Fibroblast of upper back skin (primary cell): ENCODE measurements around the gene KCNT1.

Experiments
- DNase-seq: peaks from one replicate; pipeline ENCODE4 v3.0.0-alpha.2; 2013

The KCNT1 gene

DNA sequence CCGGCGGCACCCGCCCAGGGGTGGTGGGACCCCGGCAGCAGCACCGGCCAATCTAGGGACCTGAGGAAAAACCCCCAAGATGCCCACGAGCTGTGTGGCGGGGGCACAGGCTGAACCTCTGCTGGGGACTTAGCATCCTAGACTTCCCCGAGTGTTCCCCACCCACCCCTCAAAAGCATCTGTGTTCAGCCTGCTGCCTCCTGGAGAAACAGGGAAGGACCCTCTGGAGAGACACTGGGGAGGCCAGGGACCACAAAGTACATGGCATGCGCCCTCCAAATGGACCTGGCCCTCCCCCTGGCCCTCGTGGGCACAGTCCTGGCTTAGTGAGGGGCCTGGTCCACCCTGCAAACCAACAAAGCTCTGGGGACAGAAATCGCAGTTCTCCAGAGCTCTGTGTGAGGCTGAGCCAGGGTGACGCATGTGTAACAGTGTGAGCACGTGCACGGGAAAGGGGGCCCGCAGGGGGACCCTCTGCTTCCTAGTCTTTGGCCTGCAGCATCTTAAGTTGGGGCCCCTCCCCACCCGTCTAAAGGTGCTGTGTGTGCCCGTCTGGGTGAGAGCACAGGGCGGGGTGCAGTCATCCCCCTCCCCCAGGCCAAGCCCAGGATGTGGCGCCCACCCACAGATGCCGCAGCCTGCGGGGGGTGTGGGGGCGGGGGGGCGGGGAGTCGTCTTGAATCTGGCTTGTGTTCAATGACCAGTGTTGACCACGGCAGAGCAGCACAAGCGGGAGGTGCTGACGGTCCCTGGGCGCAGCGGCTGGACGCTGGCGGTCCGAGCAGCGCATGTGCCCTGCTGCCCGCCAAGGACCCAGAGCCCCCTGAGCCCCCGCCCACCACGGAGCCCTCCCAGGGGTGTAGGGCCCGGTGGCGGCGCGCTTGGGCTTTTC lies 672 bp upstream of the KCNT1 start:
- no peak for DNase-seq

DNA sequence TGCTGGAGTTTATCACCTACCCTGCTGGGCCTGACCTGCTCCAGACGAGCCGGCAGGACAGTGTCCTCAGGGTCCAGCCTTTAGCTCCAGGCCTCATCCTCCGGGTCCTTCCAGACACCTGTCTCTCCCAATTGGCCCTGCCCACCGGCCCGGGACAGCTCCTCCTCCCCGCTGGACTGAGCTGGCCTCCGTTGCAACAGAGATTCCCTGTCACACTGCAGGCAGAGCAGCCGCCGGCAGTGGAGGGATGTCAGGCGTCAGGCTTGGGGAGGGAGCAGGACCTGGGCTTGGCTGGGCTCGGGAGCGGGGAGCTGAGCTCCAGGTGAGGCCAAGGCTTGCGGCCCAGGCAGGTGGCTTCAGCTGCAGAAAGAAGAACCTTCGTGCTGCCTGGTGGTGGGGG lies 1.7 kb downstream of the KCNT1 start:
- DNase-seq = no peak

DNA sequence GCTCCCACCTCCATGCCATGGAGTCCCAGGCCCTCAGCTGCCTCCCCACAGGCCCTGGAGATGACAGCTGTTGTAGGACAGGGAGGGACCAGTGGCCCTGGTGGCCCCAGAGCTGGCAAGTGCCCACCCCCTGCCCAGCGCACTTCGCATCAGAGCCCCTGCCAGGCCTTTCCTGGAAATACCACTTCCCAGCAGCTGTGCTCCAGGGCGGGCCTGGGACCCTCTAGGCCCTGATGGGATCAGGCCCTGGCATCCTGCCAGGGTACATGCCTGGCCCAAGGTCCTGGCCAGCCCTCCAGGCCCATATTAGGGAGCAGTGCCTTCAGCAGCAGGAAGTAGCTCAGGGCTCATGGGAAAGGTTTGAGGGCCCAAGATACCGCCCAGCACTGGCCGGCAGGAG lies 2.5 kb downstream of the KCNT1 start:
- no peak for DNase-seq

DNA sequence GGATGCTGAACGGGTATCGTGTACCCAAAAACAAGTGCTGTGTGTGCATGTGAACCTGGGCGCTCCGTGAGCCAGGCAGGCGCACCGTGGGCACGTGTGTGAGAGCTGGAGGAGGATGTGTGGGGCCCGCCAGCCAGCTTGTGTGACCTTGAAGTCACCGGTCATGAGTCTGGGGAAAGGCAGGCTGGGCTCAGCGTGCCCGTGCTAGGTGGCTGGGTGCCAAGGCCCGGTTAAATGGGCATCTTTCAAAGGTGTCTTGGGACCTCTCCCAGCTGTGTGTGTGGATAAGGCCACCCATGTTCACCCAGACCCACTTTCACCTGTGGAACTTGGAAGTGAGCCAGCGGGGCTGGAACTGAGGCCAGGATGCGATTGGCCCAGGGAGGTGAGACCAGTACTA lies 3.4 kb downstream of the KCNT1 start:
- DNase-seq = no peak

DNA sequence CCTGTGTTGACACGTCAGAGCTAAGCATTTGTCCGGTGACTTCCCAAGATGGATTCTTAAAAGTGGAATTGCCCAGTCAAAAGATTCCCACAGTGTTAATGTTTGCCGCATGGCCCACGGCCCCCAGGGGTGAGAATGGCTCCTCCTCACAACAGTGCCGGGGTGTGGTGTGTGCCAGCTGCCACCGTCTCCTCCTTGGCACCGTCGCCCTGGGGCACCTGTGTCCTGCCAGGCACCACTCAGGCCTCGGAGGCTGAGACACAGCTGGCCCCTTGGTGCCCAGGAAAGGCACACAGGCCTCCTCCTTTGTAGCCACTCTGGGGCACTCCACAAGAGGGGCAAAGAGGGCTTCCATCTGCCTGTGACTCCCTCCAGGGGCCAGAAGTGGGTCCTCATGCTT lies 4.3 kb downstream of the KCNT1 start:
- DNase-seq = no peak

DNA sequence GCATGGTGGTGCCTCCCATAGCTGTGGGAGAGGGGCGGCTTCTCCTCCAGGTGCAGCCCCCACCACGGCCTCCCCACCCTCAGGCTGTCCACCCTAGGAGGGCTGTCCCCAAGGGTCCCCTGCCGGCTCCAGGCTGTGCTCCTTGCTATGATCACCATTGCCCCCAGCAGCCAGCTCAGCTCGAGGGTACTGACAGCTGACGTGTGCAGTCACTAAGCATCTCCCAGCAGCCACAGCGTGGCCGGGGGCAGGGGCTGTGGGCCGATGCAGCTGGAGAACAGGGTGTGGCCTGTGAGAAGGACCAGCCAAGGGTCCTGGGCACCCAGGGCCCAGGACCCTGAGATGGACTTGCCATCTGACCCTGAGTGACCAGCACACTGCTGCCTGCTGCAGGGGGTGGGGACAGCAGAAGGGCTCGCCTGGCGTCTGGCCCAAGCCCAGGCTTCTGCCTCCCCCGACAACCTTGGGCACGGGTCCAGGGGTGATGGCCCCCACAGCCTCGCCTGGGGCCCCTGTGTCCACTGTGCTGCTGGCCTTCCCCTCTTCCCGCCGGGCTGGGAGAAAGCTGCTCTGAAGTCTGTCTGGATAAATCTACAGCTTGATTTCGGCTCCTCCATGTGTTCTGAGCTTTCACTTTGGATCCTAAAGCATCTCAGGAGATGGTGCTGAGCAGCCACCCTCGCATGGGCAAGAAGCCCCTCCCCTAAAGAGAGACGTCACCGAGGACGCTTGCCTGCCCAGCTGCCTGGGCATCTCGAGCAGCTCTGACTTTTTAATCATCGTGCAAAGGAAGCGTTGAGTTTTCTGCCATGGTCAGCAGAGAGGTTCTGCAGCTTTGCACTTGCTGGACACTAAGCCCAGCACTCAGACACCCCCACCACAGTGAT lies 5.5 kb downstream of the KCNT1 start:
- DNase-seq = no peak

DNA sequence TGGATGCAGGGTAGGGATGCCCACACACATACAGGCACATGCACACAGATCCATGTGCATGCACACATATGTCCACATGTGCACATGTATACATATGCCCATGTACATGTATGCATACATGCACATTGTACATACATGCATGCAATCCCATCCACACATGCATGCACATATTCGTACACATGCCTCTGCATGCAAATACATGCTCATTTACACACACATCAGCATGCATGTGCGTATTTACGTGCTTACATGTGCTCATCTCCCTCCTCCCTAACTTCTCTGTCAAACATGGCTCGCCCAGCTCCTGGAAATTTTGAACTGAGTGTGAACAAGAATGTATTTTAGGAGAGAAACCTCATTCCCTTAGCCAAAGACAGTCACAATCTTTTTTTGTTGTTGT lies 6.2 kb downstream of the KCNT1 start:
- DNase-seq = no peak

DNA sequence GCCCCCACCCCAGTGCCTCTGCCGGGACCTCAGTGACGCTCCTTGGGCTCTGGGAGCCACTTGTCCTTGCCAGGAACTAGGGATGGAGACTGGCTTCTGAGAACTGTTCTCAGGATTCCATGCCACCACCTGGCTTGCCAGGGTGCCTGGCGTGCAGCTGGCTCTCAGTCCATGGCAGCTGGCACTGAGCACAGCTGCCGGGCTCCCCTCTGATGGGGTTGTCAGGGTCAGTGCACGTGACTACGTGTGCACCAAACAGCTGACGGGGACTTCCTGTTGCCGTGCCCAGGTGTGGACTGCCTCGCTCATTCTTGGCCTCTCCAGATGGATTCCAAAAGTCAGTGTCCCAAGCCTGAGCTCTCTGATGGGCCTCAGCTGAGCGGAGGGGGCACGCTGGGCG lies 9.4 kb downstream of the KCNT1 start:
- no peak for DNase-seq

DNA sequence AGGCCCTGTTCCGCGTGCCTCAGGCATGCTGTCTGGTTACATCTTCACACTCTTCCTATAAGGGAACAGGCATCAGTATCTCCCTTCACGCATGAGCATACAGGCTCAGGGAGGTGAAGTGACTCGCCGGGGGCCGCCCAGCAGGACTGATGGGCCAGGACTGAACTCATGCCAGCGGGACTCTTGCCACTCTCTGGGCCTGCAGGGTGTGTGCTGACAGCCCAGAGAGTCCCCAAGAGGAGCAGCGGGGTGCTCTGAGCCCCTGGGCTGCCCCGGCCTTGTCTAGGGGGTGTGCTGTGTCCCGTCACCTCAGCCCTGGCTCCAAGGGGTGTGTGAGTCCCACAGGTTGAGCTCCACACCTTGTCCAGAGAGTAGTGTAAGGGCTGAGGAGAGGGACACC lies 9.9 kb downstream of the KCNT1 start:
- no peak for DNase-seq

DNA sequence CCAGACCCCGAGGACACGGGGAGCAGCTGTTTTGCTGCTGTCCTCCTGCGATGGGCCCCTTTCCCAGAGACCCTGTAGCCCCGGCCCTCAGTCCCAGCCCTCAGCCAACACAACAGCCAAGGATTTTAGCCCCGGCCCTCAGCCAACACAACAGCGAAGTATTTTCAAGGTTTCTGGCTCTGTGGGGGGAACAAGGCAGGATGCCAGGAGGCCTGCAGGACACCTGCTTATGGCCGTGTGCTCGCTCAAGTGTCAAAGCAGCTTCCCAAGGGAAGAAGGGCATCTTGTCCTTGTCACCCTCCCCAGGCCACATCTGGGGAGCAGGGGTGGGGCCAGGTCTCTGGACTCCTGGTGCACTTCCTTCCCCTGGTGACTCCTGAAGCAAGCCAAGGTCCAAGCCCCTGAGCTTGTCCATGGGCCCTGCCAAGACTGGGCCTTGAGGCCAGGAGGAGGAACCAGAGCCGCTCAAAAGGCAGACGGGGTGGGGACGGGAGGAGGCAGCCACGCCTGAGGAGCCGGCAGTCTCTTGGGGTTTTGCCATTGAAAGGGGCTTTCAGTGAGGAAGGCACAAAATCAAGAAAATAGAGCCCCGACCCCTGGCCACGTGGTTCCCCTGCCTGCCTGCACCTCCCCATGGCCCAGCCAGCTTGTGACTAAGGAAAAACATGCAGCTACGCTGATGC lies 10.8 kb downstream of the KCNT1 start:
- DNase-seq = no peak

DNA sequence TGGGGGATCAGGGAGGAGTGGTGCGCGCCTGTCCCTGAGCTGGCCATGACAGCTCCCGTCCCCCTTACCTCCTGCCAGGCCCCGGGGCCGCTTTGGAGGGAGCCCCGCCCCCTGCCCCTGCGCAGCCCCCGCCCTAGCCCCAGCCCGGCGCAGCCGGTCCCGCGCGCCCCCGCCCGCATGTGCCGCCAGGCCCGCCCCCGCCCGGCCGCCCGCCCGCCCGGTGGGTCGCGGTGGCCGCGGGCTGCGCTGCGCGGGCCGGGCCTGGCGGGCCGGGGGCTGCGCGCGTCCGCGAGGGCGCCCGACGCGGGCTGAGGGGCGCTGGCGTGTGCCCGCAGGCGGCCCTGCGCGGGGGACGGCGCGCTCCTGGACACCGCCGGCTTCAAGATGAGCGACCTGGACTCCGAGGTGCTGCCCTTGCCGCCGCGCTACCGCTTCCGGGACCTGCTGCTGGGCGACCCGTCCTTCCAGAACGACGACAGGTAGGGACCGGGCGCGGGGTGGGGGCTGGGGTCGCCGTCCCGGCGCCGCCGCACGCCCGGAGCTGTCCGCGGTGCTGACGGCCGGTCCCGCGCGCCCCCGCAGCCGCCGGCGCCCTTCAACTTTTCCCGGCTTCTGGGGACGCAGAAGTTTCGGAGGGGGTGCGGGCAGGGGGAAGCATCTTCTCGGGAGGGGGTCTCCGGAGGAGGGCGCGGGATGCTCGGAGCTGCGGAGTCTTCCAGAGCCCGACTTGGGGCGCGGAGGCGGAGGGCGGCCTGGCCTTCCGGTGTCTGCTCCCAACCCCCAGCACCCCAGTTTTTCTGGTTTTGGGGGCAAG lies 12.5 kb downstream of the KCNT1 start:
- no peak for DNase-seq

DNA sequence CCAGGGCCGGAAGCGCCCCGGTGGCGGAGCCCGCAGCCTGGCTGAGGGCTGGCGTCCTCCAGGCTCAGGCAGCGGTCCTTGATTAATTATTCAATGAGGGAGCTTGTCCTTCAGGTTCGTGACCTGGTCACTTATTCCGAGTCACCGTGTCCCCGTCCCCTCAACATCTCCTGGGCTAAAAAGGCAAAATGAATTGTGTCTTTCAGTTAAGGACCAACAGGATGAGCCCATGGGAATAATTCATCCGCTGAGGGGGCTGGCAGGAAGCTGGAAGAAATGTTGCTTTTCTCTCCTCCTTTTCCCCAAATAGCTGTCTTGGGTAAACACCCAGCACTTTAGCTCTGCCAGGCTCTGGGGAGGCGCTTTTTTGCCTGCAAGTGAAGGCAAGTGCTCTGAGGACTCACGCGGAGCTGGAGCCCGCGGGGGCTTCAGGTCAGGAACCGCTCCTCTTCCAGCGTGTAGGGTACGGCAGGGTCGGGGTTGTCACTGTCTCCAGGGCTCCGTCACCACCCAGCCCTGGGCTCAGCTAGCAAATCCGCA lies 13.1 kb downstream of the KCNT1 start:
- DNase-seq = no peak

DNA sequence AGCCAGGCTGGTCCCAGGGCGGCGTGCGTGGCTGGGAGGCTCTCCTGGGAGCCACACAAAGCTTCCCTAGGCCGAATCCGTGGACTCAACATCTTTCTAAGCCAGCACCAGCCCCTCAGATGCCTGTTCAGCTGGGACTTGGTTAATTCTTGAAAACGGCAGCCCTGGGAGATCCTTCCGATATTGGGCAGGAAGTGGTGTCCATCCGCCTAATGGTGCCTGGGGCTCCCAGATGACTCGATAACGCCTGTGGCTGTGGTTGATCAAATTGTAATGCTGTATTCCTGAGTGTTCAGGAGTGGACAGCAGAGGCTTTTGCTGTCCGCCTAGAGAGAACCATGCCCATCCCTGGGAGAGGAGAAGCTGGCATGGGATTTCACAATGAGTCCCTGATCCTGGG lies 14.1 kb downstream of the KCNT1 start:
- DNase-seq = no peak

DNA sequence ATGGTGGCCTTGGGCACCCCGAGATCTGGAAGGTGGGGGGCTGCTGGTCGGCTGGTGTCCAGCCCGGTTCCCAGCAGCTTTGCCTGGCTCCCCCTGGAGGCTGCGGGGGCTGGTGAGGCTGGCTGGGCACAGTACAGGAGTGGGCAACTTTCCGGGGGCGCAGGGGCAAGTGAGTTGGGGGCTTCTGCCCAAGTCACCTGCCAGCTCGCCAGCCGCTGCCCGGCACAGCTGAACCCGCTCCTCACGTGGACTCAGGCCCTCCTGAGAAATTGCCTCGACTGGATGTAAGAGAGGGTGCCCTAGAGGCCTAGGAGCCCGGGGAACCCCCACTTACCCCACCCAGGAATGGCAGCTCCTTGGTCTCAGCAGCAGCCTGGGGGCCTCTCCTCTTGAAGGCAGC lies 15.4 kb downstream of the KCNT1 start:
- DNase-seq = no peak

DNA sequence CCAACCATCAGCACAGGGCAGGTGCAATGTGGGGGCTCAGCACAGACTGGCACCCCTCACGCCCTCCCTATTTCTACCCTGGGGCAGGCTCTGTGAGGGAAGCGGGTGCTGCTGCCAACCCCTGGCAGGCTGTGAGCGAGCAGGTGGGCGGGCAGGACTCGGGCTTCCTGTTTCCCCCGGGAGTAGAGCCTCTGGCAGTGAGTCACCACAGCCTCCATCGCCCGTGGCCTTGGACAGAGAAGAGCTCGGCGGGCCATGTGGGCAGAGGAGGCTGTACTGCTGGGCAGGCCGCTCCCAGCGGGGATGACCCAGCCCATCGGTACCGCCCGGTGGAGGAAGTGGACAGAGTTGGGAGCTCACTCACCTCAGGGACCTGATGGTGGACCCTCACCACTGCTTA lies 16.6 kb downstream of the KCNT1 start:
- no peak for DNase-seq

DNA sequence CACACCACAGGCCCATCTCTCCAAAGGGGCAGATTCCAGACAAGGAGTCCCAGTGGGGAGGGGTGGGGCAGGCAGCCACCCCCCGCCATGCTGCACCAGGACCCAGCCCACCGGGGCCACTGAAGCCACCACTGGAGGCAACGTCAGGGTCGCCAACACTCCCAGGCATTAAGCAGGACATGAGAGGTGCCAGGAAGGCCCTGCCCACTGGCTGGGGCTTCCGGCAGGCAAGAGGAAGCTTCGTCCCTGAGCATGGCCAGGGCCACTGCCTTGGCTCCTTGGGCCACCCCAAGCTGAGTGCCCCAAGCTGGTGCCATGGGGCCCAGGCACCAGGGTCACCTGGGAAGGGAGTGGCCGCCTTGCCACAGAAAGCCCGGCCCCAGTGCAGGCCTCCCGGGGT lies 17.5 kb downstream of the KCNT1 start:
- DNase-seq = no peak

DNA sequence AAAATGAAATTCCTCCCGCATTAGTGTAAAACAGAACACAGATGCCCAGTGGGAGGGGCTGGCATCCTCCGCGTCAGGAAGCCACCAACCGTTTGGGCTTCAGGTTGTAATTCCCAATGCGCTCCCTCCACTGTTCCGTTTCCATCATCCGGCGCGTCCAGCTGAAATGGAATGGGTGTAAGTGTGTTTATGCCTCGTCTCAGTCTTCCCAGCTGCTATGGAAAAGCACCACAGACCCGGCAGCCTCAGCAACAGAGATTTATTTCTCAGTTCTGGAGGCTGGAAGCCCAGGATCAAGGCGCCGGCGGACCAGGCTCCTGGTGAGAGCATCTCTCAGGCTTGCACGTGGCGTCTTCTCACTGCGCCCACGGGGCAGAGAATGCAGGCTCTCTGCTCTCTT lies 20.4 kb downstream of the KCNT1 start:
- no peak for DNase-seq

DNA sequence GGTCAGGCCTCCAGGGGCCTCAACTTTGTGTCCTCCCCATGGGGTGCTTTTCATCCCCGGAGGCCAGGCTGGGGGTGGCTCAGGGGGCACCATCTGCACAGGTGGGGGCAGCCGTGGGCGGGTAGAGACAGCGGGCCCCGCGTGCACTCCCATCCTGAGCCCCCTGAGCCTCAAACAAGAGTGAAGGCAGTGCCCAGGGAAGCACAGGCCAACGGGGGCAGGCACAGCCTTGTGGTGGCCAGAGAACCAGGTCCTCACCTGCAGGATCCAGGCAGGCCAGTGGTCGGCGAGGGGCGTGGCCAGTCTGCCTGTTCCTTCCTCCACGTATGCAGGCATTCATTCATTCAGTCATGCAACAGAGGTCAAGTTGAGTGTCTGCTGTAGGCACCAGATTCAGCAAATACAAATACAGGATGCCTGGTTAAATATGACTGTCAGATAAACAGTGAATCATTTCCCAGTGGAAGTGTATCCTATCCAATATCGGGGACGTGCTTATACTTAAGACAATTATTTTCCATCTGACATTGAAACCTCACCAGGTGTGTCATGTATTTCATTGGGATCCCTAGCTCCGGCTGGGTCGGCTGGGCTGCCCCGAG lies 22.3 kb downstream of the KCNT1 start:
- no peak for DNase-seq

DNA sequence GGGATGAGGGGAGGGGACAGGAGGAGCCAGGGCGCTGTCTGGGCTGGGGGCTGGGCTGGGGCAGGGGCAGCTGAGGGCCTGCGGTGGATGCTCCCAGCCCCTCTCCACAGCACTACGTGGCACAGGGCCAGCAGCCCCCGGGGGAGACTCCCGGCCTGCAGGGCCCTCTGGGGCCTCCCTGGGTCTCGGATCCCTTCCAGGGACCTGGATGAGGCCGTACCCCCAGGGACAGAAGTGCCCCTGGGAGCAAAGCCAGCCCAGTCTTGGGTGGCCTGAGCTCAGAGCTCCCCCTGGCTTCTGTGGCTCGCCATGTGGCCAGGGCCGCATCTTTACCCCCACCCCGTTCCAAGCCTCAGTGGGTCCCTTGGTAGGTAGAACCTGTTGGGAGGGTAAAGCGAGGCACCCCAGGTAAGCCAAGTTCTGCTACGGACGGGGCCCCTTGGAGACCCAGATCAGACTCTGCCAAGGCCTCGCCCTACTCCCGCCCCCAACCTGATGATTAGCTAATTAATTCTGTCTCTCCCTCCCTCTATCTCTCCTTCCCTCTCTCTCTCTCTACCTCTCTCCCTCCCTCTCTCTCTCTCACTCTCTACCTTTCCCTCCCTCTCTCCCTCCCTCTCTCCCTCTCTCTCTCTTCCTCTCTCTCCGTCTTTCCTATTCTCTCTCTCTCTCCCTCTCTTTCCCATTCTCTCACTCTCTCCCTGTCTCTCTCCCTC lies 24.3 kb downstream of the KCNT1 start:
- no peak for DNase-seq

DNA sequence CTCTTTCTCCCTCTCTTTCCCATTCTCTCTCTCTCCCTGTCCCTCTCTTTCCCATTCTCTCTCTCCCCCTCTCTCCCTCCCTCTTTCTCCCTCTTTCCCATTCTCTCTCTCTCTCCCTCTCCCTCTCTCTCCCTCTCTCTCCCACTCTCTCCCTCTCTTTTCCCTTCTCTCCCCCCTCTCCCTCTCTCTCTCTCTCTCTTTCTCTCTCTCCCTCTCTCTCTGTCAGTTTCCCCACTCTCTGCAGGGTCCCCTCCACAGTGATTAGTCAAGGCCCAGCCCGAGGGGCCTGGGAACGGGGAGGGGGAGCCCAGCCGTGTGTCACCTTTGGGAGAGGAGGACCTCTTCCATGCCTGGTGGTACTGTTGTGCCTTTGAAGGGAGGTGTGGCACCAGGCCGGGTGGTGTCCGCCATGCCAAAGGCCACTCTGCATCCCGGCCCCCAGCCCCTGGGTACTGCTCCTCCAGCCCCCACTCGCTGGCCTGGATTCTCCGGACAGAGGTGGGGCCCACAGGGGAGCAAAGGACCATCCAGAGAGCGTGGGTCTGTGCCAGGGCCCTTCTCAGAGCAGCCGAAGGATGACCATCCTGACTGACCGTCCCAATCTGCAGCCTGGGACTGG lies 25.4 kb downstream of the KCNT1 start:
- no peak for DNase-seq
